ENCODE data around the gene NFATC1.
"Not testable (repeated sequence)": the region's sequence is repeated elsewhere in the genome, so short reads cannot be mapped to it uniquely, and the experiment has no call there.

NFATC1 gene

DNA sequence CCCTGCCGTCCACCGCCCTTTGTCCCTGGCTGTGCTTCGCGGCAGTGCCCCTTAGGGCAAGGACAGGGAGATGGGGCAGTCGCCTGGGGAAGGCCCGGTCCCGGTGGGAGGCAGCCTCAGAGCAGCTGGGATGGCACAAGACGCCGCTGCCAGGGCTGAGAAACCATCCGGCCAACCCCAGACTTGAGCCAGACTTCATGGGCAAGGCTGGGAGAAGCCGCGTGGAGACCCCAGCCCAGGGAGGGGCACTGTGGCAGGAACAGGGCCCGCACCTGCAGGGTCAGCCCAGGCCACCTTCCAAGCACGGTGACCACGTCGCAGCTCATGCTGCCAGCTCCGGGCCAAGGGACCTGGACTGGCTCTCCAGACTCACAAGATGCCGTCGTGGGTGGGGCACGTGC, 84.0 kb downstream of the NFATC1 start:
- no peak for DNase-seq

DNA sequence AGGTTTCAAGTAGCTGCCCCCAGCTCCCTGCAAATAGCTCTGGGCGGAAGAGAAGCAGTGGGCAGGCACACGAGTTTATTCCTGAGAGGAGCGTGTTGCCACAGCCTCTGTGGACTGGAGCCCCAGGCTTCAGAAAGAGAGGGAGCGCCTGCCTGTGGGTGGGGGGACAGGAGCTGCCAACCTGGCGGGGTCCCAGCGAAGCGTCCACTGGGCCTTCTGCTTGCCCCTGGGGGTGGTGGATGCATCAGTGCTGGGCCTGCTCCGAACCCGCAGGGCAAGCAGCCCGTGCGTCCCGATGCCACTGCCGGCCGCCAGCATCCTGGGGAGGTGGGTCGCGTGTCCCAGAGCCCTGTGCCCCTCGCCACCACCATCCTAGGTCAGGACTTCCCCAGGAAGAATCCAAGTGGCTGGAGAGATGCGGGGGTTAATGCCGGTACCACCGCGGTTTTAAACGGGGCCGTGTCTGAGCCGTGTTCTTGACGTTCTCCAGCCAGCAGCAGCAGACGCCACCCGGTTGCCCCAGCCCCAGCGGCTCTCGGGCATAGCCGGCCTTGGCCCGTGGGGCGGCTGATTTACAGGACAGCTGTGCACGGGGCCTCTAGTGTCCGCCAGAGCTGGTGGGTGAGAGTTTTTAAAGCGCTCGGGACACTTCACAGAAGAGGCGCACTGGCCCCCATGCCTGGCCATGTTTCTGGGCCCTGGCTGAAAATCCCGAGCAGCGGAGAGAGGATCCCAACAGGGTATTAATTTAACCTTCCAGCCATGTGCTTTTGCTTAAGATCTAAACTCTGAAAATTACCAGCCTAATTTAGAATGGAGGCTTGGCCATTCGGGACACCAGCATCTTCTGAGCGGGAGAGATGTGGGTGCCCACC, 84.7 kb downstream of the NFATC1 start:
- DNase-seq: no peak

DNA sequence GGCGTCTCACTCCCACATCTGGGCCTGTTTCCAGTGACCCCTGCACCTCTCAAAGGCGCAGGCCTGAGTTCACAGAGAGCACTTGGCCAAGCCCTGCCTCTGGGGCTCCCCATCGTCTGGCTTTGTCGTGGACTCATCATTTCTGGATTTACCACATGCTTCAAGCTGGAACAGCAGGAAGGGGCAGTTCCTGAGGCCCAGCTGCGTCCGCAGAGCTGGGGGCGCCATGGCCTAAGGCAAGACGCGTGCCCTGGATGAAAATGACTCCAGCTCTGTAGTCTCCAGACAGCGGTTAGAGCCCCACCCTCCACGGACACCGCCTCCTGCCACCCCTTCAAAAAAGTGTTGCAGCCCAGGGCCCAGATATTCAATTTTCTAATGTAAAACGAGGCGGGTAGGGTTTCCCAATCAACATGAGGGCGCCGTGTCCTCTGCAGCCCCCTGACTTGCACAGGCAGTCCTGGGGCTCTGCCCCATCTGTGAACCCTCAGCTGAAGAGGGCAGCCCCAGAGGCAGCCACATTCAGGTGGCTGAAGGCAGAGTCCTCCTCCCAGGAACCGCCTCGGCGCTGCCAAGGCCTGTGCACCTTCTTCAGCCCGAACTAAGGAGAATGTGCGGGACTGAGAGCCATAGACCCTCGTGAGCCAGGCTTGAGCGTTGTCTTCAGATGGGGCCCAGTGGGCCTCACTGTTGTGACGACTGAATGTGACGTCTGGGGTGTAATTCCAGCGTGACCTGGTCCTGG, 85.5 kb downstream of the NFATC1 start:
- no peak for DNase-seq

DNA sequence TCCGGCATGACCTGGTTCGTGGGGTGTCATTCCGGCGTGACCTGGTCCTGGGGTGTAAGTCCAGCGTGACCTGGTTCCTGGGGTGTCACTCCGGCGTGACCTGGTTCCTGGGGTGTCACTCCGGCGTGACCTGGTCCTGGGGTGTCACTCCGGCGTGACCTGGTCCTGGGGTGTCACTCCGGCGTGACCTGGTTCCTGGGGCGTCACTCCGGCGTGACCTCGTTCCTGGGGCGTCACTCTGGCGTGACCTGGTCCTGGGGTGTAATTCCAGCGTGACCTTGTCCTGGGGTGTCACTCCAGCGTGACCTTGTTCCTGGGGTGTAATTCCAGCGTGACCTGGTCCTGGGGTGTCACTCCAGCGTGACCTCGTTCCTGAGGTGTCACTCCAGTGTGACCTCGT, 87.7 kb downstream of the NFATC1 start:
- not testable (repeated sequence) for DNase-seq

DNA sequence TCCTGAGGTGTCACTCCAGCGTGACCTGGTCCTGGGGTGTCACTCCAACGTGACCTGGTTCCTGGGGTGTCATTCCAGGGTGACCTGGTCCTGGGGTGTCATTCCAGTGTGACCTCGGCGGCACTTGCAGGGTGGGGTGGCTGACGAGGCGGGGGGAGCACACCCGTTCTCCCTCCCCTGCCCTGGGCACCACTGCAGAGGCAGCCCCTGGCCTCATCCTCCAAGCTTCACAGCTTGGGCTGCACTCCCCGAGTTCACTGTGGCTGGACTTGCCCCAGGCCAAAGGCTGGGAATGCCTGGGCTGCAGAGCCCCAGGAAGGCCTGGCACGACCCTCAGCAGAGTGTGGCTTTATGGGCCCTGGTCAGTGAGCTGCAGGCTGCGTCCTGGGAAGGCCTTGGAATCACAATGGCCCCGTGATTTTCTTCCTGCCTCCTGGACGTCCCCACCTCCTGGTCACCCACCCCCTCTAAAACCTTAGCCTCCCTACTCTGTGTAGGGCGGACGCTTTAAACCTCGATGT, 88.3 kb downstream of the NFATC1 start:
- DNase-seq: no peak

DNA sequence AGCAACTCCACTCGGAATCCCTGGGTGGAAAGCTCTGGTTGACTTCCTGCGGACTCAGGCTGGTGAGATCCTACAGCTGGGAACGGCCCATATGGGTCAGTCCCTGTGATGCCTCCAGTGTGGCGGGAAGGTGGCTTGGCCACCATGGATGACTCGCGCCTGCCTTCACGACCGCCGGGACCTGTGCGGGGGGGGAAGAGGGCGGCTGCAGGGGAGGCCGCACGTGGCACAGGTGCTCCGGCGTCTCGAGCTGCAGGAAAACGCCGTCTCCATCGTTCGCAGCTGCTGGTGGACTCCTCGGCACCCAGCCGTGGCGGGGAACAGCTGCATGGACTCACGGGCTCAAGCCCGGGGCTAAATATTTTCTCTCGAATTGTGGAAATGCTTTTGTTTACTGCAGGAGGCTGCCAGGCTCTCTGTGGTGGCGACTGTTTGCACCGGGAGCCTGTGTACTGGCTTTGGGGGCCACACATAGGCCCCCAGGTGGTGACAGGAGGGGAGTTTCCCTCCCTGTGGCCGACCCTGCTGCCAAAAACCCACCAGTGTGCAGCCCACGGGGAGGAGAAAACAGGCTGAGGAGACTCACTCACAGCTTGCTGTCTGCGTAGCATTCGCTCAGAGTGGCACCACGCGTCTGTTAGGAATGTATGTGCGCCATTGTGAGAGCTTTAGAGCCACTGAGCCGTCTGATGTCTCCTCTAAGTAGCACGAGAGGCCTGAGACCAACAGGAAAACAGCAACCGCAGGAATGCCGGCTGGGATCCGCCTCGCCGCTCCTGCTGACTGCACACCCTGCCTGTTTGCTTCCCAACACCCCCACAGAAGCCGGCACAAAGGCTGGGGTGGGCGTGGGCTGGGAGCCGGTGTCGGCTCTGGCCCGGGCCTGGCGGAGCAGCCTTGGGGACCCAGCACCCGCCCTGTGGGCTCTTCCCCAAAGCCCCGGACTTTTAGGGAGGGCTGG, 89.2 kb downstream of the NFATC1 start:
- DNase-seq: no peak

DNA sequence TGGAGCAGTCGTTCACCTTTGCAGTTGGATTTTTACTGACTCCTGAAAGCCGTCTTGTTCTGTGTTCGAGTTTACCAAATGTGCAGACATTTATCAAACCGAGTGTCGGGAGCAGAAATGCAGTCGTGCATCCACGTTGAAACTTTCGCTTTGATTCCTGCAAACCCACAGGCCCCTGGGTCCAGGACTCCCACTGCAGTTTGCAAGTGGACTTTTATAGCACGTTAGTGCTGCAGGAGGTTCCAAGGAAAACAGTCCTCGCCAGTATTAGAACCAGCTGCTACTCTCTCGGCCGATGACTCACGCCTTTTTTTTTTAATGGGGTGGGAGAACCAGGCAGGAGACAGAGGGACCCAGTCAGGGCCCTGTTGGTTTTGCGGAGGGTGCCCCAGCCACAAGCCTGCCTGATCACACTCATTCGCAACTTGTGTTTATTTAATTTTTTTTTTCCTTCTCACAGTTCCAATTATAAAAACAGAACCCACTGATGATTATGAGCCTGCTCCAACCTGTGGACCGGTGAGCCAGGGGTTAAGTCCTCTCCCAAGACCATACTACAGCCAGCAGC, 90.1 kb downstream of the NFATC1 start:
- DNase-seq: no peak

DNA sequence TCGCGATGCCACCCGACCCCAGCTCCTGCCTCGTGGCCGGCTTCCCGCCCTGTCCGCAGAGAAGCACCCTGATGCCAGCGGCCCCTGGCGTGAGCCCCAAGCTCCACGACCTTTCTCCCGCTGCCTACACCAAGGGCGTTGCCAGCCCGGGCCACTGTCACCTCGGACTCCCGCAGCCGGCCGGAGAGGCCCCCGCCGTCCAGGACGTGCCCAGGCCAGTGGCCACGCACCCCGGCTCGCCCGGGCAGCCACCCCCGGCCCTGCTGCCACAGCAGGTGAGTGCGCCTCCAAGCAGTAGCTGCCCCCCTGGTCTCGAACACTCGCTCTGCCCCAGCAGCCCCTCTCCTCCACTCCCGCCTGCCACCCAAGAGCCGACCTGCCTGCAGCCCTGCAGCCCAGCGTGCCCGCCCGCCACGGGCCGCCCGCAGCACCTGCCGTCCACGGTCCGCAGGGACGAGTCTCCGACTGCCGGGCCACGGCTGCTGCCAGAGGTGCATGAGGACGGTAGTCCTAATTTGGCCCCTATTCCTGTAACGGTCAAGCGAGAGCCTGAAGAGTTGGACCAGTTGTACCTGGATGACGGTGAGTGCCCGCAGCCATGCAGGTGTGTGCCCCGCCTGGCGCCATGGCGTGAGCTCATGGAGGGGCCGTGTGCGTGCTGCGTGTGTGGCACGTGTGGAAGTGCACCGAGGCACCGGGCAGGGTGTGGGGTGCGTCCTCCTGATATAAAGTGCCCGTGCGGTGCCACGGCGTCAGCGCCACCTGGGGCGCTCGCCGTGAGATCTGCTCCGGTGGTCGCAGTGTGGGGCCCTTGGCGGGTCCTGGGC, 90.8 kb downstream of the NFATC1 start:
- DNase-seq: no peak

DNA sequence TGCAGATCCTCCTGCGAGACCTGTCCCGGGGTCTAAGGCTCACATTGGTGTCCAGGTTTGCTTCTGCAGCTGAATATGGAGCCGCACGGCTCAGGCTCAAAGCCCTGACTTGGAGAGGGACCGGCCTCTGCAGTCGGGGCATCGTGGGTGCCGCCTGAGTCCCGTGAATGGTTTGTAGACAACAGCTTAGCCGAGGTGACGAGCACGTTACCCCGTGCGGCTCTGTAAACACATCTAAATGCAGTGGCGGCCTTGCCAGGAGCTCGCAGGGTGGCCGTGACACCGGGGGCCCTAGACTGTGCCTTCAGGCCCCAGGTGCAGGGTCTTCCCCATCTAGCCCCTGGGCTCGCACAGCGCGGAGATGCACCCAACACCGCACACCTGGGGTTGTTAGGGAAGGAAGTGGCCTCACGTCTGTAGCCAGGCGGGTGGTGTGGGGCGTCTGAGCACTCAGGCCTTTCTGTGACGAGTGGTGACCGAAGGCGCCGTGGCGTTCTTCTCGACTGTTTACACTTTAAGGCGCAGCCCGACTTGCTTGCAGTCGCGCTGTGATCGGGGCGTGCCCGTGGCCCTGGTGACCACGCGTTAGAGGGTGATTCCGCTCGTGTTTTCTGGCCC, 91.6 kb downstream of the NFATC1 start:
- DNase-seq: no peak

DNA sequence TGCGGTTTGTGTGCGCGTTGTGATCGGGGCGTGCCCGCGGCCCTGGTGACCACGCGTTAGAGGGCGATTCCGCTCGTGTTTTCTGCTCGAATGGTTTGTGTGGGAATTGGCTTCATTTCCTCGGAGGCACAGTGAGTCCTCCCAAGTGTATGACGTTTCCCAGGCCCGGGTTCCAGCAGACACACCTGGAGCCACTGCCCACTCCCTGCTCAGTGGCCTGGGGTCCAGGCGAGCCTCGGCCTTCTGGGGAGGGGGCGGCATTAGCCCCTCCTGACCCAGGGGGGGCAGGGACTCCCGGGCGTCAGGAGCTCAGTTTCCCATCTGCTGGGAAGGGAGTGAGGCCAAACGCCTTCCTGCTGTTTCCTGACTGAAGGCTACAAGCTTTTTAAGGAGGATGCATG, 92.1 kb downstream of the NFATC1 start:
- no peak for DNase-seq

DNA sequence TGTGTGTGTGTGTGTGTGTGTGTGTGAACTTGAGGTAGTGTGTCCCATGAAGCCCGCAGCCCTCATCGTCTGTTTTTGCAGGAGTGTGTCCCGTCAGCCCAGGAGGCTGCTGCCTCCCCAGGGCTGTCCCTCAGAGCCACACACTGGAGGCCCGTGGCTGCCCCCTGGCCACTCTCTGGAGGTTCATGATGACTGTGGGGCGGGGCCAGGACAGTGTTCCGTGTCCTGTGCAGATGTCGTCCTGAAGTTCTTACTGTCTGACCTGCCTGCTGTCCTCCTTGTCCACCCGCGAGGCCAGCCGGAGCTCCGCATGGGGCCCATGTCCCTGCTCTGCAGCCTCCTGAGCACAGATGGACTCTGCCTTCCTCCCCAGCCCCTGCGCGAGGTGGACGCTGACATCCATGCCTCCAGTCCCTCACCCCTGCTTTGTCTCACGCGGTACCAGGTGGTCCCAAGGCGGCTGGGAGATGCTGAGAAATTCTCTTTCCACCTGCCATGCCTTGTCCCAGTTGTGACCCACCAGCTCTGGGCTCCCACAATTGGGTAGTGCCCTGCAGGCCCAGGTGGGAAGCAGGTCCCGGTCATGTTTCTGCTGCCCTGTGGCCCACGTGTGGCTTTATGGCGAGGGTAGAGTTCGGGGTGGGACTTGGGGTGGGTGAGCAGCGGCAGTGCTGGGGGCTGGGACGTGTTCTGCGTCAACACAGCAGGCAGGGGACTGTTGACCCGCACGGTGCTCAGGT, 92.8 kb downstream of the NFATC1 start:
- DNase-seq: no peak

DNA sequence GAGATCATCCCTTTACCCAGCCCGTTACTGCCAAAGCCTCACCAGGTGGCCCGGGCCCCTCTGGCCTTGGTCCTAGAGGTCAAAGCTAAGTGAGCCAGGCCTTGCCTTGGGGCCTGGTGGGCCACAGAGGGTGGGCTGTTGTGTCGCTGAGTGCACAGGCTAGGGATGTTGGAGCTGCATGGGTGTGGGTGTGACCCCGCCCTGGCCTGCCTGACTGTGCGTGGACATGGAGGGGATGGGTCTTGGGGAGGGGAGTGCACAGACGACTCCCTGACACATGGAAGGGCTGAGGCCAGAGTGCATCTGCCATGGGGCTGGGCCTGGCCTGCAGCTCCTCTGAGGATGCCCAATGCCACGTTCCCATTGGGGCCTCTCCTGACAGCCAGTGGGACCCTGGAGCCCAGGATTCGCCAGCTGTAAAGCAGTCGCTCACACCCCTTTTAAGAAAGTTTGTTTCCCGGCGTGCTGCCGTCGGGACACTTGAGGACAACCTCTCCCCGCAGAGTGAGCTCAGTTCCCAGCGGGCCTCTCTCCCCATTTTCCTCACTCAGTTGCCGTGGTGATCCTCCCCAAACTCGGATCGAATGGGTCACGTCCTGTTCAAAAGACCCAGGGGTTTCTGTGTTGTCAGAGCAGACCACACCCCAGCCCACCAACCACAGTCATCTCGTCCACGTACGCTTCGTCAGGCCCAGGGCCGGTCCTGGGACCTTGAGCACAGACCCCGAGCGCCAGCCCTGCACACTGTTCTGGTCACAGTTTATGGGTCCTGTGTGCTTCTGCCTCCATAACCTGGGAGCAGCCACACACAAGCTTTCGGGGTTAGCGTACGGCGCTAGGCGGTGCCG, 93.5 kb downstream of the NFATC1 start:
- DNase-seq: no peak

DNA sequence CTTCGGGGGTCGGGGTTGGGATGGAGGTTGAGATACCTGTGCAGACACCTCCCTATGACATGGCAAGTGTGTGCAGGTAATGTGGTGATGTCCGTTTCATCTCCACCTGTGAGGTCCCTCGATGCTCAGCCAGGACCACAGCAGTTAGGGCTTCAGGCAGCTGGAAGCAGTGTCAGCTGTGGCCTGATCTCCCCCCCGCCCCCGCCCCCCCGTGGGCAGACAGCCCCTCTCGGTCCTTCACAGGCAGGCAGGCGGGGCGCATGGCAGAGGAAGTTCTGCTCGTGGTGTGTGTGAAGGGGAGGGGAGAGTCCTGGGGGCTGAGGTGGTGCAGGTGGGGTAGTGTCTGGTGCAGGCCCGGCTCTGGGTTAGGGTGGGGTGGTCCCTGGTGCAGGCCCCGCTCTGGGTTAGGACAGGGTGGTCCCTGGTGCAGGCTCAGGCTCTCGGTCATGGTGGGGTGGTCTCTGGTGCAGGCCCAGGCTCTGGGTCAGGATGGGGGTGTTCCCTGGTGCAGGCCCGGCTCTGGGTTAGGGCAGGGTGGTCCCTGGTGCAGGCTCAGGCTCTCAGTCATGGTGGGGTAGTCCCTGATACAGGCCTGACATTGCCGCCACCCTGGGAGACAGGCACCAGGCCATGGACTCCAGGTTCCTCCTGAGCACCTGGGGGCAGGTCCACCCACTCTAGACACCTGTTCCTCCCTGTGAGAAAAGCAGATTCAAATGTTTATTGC, 94.3 kb downstream of the NFATC1 start:
- DNase-seq: no peak

DNA sequence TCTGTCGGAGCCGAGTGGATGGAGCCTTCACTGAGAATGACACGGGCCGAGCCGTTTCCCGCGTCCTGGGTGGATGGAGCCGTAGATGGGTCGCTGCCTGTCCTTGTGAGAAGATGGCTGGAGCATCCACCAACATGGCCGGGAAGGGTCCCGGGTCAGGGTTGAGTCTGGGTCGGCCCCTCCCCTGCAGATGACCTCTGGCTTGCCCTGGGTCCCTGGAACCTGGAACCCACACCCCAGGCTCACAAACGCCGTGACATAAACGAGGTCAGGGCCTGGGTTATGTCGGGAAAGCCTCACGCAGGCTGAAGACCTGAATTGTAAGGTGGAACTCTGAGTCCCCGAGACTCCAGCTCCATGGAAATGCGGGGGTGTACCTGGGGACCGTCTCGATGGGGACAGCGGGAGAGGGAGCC, 94.9 kb downstream of the NFATC1 start:
- no peak for DNase-seq

DNA sequence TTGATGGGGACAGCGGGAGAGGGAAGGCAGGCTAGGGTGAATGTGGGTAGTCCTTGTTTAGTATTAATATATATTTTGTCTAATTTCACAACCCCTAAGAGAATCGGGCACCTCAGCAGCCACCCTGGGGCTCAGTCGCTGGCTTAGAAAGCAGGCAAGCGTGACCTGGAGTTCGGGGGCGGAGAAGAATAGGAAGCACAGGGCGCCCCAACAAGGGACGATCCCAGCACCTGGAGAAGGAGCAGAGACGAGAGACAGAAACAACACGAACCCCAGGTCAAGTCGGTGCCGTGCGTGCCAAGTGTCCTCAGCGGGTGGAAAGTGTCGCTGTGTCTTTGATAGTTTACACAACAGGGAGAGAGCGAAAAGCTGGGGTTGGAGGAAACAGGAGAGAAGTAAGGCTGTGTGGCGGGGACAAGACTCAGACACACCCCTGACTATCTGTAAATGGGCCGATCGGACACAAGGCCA, 95.4 kb downstream of the NFATC1 start:
- DNase-seq: no peak

DNA sequence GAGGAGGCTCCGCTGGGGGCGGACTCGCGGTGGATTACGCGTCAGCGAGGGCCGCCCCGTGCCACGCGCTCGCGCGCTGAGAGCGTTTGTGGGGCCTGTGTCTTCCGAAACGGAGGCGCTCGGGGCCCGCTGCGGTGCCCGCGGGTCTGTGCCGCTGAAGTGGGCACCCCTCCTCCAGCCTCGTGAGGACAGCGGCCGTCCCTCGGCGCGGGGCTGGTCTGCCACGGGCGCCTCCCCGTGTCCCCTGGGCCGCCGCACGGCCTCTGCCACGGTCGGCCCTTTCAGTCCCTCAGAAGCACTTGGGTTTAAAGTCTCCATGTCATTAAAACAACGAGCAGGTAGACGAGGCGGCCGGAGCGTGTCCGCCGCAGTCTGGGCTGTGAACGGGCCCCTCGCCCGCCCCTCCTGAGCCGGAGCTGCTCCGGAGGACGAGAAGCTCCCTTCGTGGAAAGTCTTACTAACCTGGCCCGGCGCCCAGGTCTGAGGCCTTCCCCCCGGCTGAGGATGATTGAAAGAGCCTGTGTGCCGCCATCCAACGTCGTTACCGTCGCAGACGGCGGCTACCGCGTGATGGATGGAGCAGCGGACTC, 97.6 kb downstream of the NFATC1 start:
- no peak for DNase-seq

DNA sequence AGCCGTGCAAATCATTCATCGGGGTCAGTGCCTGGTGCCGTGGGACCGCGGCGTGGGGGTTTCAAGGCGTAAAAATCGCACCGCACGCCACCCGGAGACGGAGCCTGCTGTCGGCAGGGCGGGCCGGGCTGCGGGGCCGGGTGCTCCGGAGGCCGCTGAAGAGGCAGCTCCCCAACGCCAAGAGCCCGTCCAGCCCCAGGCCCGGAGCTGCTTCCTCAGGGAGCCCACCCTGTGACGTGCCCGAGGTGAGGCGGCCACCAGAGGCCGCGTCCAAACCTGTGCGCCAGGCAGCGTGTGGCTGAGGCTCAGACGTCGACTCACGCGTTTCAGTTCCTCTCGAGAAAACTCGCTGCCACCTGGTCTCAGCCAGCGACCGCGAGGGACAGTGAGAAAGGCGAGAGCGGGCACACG, 98.1 kb downstream of the NFATC1 start:
- no peak for DNase-seq

DNA sequence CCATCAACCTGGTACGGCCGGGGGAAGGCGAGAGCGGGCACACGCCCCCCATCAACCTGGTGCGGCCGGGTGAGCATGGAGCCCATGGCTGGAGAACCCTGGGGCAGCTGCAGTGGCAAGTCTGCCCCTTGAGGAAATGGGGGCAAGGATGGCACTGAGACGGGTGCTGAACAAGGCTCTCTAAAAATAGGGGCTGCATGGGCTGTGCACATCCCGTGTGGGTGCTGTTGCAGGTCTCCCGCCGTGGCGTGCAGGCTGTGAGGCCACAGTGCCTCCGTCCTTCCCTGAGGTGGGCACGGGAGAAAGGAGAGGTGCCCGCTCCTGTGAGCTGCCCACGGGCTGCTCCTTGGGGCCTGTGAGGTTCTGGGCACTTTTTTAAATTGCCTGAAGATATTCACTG, 99.2 kb downstream of the NFATC1 start:
- DNase-seq: no peak
